ENCODE data around the gene CHAF1A.

CHAF1A gene

GRCh38 chr19:4432918-4433506, 30.6 kb downstream of the CHAF1A start:
- Histone ChIP-seq H3K36me3 (ENCODE audit: insufficient read depth, low read length) (peaks cover 94% of the 10 kb centered on the region), H3K9ac (ENCODE audit: low read depth, low read length) (no peak overlapping the region), H3K4me3 (ENCODE audit: low read length) (no peak overlapping the region), H3K27me3 (ENCODE audit: insufficient read depth, low read length) (no peaks in the 10 kb centered on the region), H3K4me1 (ENCODE audit: insufficient read depth, low read length) (no peaks in the 10 kb centered on the region), H3K9me3 (ENCODE audit: insufficient read depth, low read depth, low read length) (no peaks in the 10 kb centered on the region), H3K27ac (ENCODE audit: low read depth, low read length) (no peak overlapping the region)
- 94% methylated on average over 28 of the region's 28 CpGs for WGBS

GRCh38 chr19:4434391-4434790, 32.0 kb downstream of the CHAF1A start:
- H3K9ac ChIP-seq (ENCODE audit: low read depth, low read length), result no peak overlapping the region
- no peak overlapping the region for H3K27ac ChIP-seq (ENCODE audit: low read depth, low read length)
- H3K9me3 ChIP-seq (ENCODE audit: insufficient read depth, low read depth, low read length), result no peaks in the 10 kb centered on the region
- H3K27me3 ChIP-seq (ENCODE audit: insufficient read depth, low read length), result no peaks in the 10 kb centered on the region
- H3K36me3 ChIP-seq (ENCODE audit: insufficient read depth, low read length), result peaks cover 93% of the 10 kb centered on the region
- H3K4me1 ChIP-seq (ENCODE audit: insufficient read depth, low read length), result no peaks in the 10 kb centered on the region
- no peak overlapping the region for H3K4me3 ChIP-seq (ENCODE audit: low read length)
- 96% methylated on average over 9 of the region's 9 CpGs for WGBS

GRCh38 chr19:4436231-4436630, 33.8 kb downstream of the CHAF1A start:
- no peaks in the 10 kb centered on the region for H3K27me3 ChIP-seq (ENCODE audit: insufficient read depth, low read length)
- no peak overlapping the region for H3K4me3 ChIP-seq (ENCODE audit: low read length)
- no peaks in the 10 kb centered on the region for H3K9me3 ChIP-seq (ENCODE audit: insufficient read depth, low read depth, low read length)
- H3K9ac ChIP-seq (ENCODE audit: low read depth, low read length), result no peak overlapping the region
- H3K27ac ChIP-seq (ENCODE audit: low read depth, low read length), result no peak overlapping the region
- 96% methylated on average over 7 of the region's 7 CpGs for WGBS
- no peaks in the 10 kb centered on the region for H3K4me1 ChIP-seq (ENCODE audit: insufficient read depth, low read length)
- peaks cover 93% of the 10 kb centered on the region for H3K36me3 ChIP-seq (ENCODE audit: insufficient read depth, low read length)

- Histone ChIP-seq H3K4me3 (ENCODE audit: low read length) (no peak overlapping the region), H3K27me3 (ENCODE audit: insufficient read depth, low read length) (no peaks in the 10 kb centered on the region), H3K36me3 (ENCODE audit: insufficient read depth, low read length) (peaks cover 90% of the 10 kb centered on the region), H3K9ac (ENCODE audit: low read depth, low read length) (no peak overlapping the region), H3K9me3 (ENCODE audit: insufficient read depth, low read depth, low read length) (no peaks in the 10 kb centered on the region), H3K27ac (ENCODE audit: low read depth, low read length) (no peak overlapping the region), H3K4me1 (ENCODE audit: insufficient read depth, low read length) (no peaks in the 10 kb centered on the region)
- WGBS, result 96% methylated on average over 10 of the region's 10 CpGs
These were observed 34.7 kb downstream of the CHAF1A start for GRCh38 chr19:4437103-4437502.

- peaks cover 87% of the 10 kb centered on the region for H3K36me3 ChIP-seq (ENCODE audit: insufficient read depth, low read length)
- WGBS, result 95% methylated on average over 12 of the region's 12 CpGs
- no peaks in the 10 kb centered on the region for H3K27me3 ChIP-seq (ENCODE audit: insufficient read depth, low read length)
- H3K4me1 ChIP-seq (ENCODE audit: insufficient read depth, low read length), result no peaks in the 10 kb centered on the region
- H3K9ac ChIP-seq (ENCODE audit: low read depth, low read length), result no peak overlapping the region
- no peaks in the 10 kb centered on the region for H3K9me3 ChIP-seq (ENCODE audit: insufficient read depth, low read depth, low read length)
- H3K27ac ChIP-seq (ENCODE audit: low read depth, low read length), result no peak overlapping the region
- no peak overlapping the region for H3K4me3 ChIP-seq (ENCODE audit: low read length)
These were observed 36.8 kb downstream of the CHAF1A start for GRCh38 chr19:4439243-4439642.

- Histone ChIP-seq H3K9me3 (ENCODE audit: insufficient read depth, low read depth, low read length) (no peaks in the 10 kb centered on the region), H3K4me3 (ENCODE audit: low read length) (no peak overlapping the region), H3K36me3 (ENCODE audit: insufficient read depth, low read length) (peaks cover 77% of the 10 kb centered on the region), H3K27me3 (ENCODE audit: insufficient read depth, low read length) (no peaks in the 10 kb centered on the region), H3K9ac (ENCODE audit: low read depth, low read length) (no peak overlapping the region), H3K27ac (ENCODE audit: low read depth, low read length) (0 out of 2 replicates have a peak overlapping the region, but pooled peaks have one; percentile 35), H3K4me1 (ENCODE audit: insufficient read depth, low read length) (no peaks in the 10 kb centered on the region)
- WGBS, result 91% methylated on average over 22 of the region's 22 CpGs
These were observed 39.8 kb downstream of the CHAF1A start for GRCh38 chr19:4441994-4442818.

- Histone ChIP-seq H3K36me3 (ENCODE audit: insufficient read depth, low read length) (peaks cover 80% of the 10 kb centered on the region), H3K9me3 (ENCODE audit: insufficient read depth, low read depth, low read length) (no peaks in the 10 kb centered on the region)
- WGBS, result 90% methylated on average over 10 of the region's 10 CpGs
These were observed 40.3 kb downstream of the CHAF1A start for GRCh38 chr19:4442819-4443146.

GRCh38 chr19:4443188-4443587, 40.7 kb downstream of the CHAF1A start:
- WGBS, result 95% methylated on average over 15 of the region's 15 CpGs
- H3K27ac ChIP-seq (ENCODE audit: low read depth, low read length), result no peak overlapping the region
- H3K4me3 ChIP-seq (ENCODE audit: low read length), result no peak overlapping the region
- H3K9ac ChIP-seq (ENCODE audit: low read depth, low read length), result no peak overlapping the region
- no peaks in the 10 kb centered on the region for H3K27me3 ChIP-seq (ENCODE audit: insufficient read depth, low read length)
- no peaks in the 10 kb centered on the region for H3K9me3 ChIP-seq (ENCODE audit: insufficient read depth, low read depth, low read length)
- H3K4me1 ChIP-seq (ENCODE audit: insufficient read depth, low read length), result no peaks in the 10 kb centered on the region
- H3K36me3 ChIP-seq (ENCODE audit: insufficient read depth, low read length), result peaks cover 79% of the 10 kb centered on the region

More at GRCh38 chr19:4442819-4443146, 40.3 kb downstream of the CHAF1A start:
- Histone ChIP-seq H3K27me3 (ENCODE audit: insufficient read depth, low read length) (no peaks in the 10 kb centered on the region), H3K9ac (ENCODE audit: low read depth, low read length) (no peak overlapping the region), H3K4me3 (ENCODE audit: low read length) (no peak overlapping the region), H3K4me1 (ENCODE audit: insufficient read depth, low read length) (no peaks in the 10 kb centered on the region), H3K27ac (ENCODE audit: low read depth, low read length) (no peak overlapping the region)

- Histone ChIP-seq H3K36me3 (ENCODE audit: insufficient read depth, low read length) (peaks cover 81% of the 10 kb centered on the region), H3K9me3 (ENCODE audit: insufficient read depth, low read depth, low read length) (no peaks in the 10 kb centered on the region), H3K4me3 (ENCODE audit: low read length) (no peak overlapping the region), H3K9ac (ENCODE audit: low read depth, low read length) (no peak overlapping the region), H3K27me3 (ENCODE audit: insufficient read depth, low read length) (no peaks in the 10 kb centered on the region), H3K27ac (ENCODE audit: low read depth, low read length) (no peak overlapping the region), H3K4me1 (ENCODE audit: insufficient read depth, low read length) (no peaks in the 10 kb centered on the region)
- WGBS, result 91% methylated on average over 20 of the region's 20 CpGs
These were observed 41.7 kb downstream of the CHAF1A start for GRCh38 chr19:4443966-4444764.

GRCh38 chr19:4444765-4445741, 42.6 kb downstream of the CHAF1A start:
- H3K4me3 ChIP-seq (ENCODE audit: low read length), result no peak overlapping the region
- H3K9me3 ChIP-seq (ENCODE audit: insufficient read depth, low read depth, low read length), result no peaks in the 10 kb centered on the region
- H3K36me3 ChIP-seq (ENCODE audit: insufficient read depth, low read length), result peaks cover 78% of the 10 kb centered on the region
- H3K27ac ChIP-seq (ENCODE audit: low read depth, low read length), result no peak overlapping the region
- no peaks in the 10 kb centered on the region for H3K27me3 ChIP-seq (ENCODE audit: insufficient read depth, low read length)
- no peaks in the 10 kb centered on the region for H3K4me1 ChIP-seq (ENCODE audit: insufficient read depth, low read length)
- H3K9ac ChIP-seq (ENCODE audit: low read depth, low read length), result no peak overlapping the region
- 92% methylated on average over 36 of the region's 36 CpGs for WGBS
